Activated CD4-positive, alpha-beta memory T cell treated with anti-CD3 and anti-CD28 coated beads for 36 hours (primary cell): ENCODE results near the gene CISH. TPM values are rescaled to one million over a fixed set of nuclear protein-coding genes. Genes with fewer than 3 reads are reported as not detected.

Experiments used
- CTCF ChIA-PET: fragments of 350-600 bp; sonication (Branson Sonifier 250); formaldehyde crosslinking; loops from one replicate; lab custom pipeline; 2021; ENCODE audit warnings: antibody characterized with exemption, inconsistent platforms; lab: Charles Lee
- POLR2A ChIA-PET: fragments of 350-600 bp; sonication (Branson Sonifier 250); formaldehyde crosslinking; loops from one replicate; lab custom pipeline; 2021; ENCODE audit warnings: antibody characterized with exemption; lab: Charles Lee
- DNase-seq: peaks from one replicate; pipeline ENCODE4 v3.0.0-alpha.2; 2020
- H3K27ac Mint-ChIP-seq: one replicate; pipeline ENCODE4 v1.8.0; 2021; ENCODE audit warnings: mixed read lengths
- H3K27me3 Mint-ChIP-seq: one replicate; pipeline ENCODE4 v1.8.0; 2021; ENCODE audit warnings: mixed read lengths
- H3K36me3 Mint-ChIP-seq: one replicate; pipeline ENCODE4 v1.8.0; 2021; ENCODE audit warnings: mixed read lengths
- H3K4me1 Mint-ChIP-seq: one replicate; pipeline ENCODE4 v1.8.0; 2021; ENCODE audit warnings: low read depth, mixed read lengths
- H3K4me3 Mint-ChIP-seq: one replicate; pipeline ENCODE4 v1.8.0; 2021; ENCODE audit warnings: mild to moderate bottlenecking, mixed read lengths
- H3K9me3 Mint-ChIP-seq: one replicate; pipeline ENCODE4 v1.8.0; 2021; ENCODE audit warnings: mixed read lengths
- intact Hi-C: fragments of 100-400 bp; cut with micrococcal nuclease; formaldehyde crosslinking; loops from one replicate; pipeline ENCODE4 v1.15.1; 2023
- total RNA-seq, 2 experiments: library from RNA; stranded (reverse); gene quantifications; one replicate each; pipeline ENCODE4 v1.2.3, GENCODE V29; 2021

The CISH gene
- 100 to 1,000 TPM; 319 TPM for total RNA-seq

- H3K4me1 Mint-ChIP-seq, result peaks cover 39% of the 10 kb centered on the region
- H3K4me3 Mint-ChIP-seq, result peak within 1 kb of the TSS; percentile 98
- intact Hi-C loops, result loop anchor here (1.0 to 5.0 kb wide), 4 partner anchors 10 to 259 kb away; partner anchors contain the start of genes CYB561D2 and NPRL2
- no peaks in the 10 kb centered on the region for H3K9me3 Mint-ChIP-seq
- CTCF ChIA-PET, result interaction anchor here (0.7 to 20.7 kb wide), 10 partner anchors 9 to 778 kb away, joined by 3 to 908 read pairs (median 6); partner anchors contain the start of genes C3orf18 and HEMK1
- H3K27me3 Mint-ChIP-seq, result peaks cover 6% of the 10 kb centered on the region
- POLR2A ChIA-PET, result interaction anchor here (0.6 to 24.8 kb wide), 9 partner anchors 11 to 774 kb away, joined by 3 to 1013 read pairs (median 4); partner anchors contain the start of genes C3orf18, HEMK1 and MANF
- peak; percentile 99 for DNase-seq
- H3K27ac Mint-ChIP-seq, result peak within 1 kb of the TSS; percentile 100
- peaks cover 92% of the 10 kb centered on the region for H3K36me3 Mint-ChIP-seq
Observed at GRCh38 chr3:50611464-50612233, at the start of gene CISH. Gene CISH, minus strand, starts transcription at chr3:50611774. Its CDS starts 124 bp downstream, at chr3:50611650.

DNA sequence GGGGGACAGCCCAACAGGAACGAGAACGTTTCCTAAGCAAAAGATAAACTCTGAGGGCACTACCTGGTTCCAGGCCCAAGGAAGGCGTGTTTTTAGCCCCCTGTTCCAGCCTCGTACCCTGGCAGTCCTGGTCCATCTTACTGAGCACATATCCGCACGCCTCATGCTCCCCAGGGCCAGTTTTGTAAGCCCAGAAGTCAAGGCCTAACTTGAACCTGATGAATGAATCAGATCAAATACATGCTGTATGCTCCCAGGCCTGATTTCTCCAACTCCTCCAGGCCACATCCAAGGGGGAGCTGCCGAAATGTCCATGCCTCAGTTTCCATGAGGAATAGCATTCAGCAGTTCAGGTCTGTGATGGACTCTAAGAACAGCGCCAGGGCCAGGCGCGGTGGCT lies 48.8 kb upstream of the CISH start:
- H3K27ac Mint-ChIP-seq, result no peak overlapping the region
- DNase-seq, result no peak
- POLR2A ChIA-PET, result no interaction called here

DNA sequence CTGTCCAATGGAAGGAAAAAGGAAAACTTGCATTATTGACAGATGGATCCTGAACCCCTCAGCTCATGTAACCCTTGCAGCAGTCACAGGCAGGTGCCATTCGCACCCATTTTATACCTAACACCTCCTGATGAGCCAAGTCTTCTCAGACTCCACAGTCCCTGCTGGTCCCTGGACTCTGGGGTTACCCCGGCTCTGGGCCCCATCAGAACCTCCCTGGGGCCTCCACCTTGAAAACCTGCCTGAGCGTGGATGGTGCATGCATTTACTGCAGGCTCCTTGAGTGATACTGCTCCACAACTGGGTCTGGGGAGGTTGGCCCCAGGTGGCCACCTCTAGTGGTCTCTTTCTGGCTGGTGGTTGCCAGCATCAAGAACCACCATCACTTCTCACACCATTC lies 47.3 kb upstream of the CISH start:
- Mint-ChIP-seq H3K36me3 (no peaks in the 10 kb centered on the region), H3K27me3 (no peaks in the 10 kb centered on the region), H3K27ac (no peak overlapping the region), H3K4me1 (peaks cover 18% of the 10 kb centered on the region), H3K4me3 (no peak overlapping the region), H3K9me3 (no peaks in the 10 kb centered on the region)
- ChIA-PET POLR2A (no interaction called here), CTCF (no interaction called here)
- intact Hi-C loops, result loop anchor here (10.0 kb wide), 1 partner anchor 224 kb away; no protein-coding TSS in a partner anchor
- DNase-seq, result no peak

More for the DNA sequence above, 48.8 kb upstream of the CISH start:
- no peak overlapping the region for H3K4me3 Mint-ChIP-seq
- CTCF ChIA-PET, result no interaction called here
- H3K27me3 Mint-ChIP-seq, result no peaks in the 10 kb centered on the region
- intact Hi-C loops, result no loop called here
- no peaks in the 10 kb centered on the region for H3K9me3 Mint-ChIP-seq
- peaks cover 8% of the 10 kb centered on the region for H3K4me1 Mint-ChIP-seq
- no peaks in the 10 kb centered on the region for H3K36me3 Mint-ChIP-seq

- intact Hi-C loops, result loop anchor here (10.0 kb wide), 1 partner anchor 224 kb away; no protein-coding TSS in a partner anchor
- DNase-seq, result no peak
- no peaks in the 10 kb centered on the region for H3K36me3 Mint-ChIP-seq
- H3K9me3 Mint-ChIP-seq, result no peaks in the 10 kb centered on the region
- ChIA-PET CTCF (interaction anchor here (1.1 to 2.1 kb wide), 2 partner anchors 30 to 42 kb away, joined by 3 to 7 read pairs; no protein-coding TSS in a partner anchor), POLR2A (no interaction called here)
- peaks cover 21% of the 10 kb centered on the region for H3K4me1 Mint-ChIP-seq
- H3K4me3 Mint-ChIP-seq, result no peak overlapping the region
- H3K27me3 Mint-ChIP-seq, result no peaks in the 10 kb centered on the region
- no peak overlapping the region for H3K27ac Mint-ChIP-seq
Observed at GRCh38 chr3:50658416-50658815, 46.8 kb upstream of the CISH start.

- peak; percentile 4 for DNase-seq
Observed at GRCh38 chr3:50657816-50658215, 46.2 kb upstream of the CISH start.

GRCh38 chr3:50657407-50657806 lies 45.8 kb upstream of the CISH start:
- no peak overlapping the region for H3K27ac Mint-ChIP-seq
- POLR2A ChIA-PET, result interaction anchor here (1.3 kb wide), 1 partner anchor 42 kb away, joined by 3 read pairs; no protein-coding TSS in a partner anchor

More at GRCh38 chr3:50657816-50658215, 46.2 kb upstream of the CISH start:
- Mint-ChIP-seq H3K9me3 (no peaks in the 10 kb centered on the region), H3K4me1 (peaks cover 23% of the 10 kb centered on the region), H3K27ac (no peak overlapping the region), H3K4me3 (no peak overlapping the region), H3K27me3 (no peaks in the 10 kb centered on the region), H3K36me3 (no peaks in the 10 kb centered on the region)
- CTCF ChIA-PET, result interaction anchor here (1.1 to 2.1 kb wide), 3 partner anchors 30 to 85 kb away, joined by 3 to 10 read pairs (median 7); no protein-coding TSS in a partner anchor
- POLR2A ChIA-PET, result no interaction called here
- intact Hi-C loops, result loop anchor here (10.0 kb wide), 1 partner anchor 223 kb away; no protein-coding TSS in a partner anchor

DNA sequence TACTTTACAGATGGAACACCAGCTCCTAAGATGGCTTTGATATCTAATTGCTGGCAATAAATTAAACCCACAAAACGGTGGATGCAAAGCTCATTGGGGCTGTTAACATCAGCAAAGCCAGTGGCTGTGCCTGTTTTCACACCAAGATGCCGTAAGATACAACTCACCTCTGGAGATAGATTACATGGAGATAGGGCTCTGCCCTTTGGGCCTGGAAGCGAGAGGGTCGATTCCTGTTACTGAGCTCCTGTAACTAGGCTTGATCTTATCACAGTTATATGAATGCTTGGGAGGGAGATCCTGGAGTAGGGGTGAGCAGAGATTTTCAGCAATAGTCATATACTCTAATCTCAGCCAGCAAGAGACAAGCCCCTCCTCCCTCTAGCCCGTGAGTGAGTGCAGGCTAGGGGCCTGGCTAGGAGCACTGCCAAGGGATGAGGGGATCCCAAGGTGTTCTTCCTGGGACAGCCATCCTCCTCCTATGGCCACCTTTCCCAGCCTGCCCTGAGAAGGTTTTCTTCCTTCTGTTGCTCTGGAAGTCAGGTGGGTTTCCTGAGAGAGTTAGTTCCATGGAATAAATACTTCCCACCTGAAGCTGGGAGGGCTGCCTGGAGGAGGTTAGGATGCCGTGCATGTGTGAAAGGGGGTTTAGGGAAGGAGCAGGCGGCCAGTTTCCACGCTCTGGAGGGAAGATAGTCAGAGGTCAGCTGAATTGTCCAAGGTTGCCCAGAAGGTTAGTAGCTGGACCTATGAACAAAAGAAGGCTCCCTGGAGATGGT lies 45.0 kb upstream of the CISH start:
- CTCF ChIA-PET, result interaction anchor here (1.8 to 2.1 kb wide), 2 partner anchors 41 to 84 kb away, joined by 7 to 10 read pairs; no protein-coding TSS in a partner anchor
- Mint-ChIP-seq H3K9me3 (no peaks in the 10 kb centered on the region), H3K27ac (no peak overlapping the region), H3K4me1 (peaks cover 23% of the 10 kb centered on the region), H3K36me3 (no peaks in the 10 kb centered on the region), H3K27me3 (no peaks in the 10 kb centered on the region), H3K4me3 (no peak overlapping the region)
- POLR2A ChIA-PET, result interaction anchor here (1.3 kb wide), 1 partner anchor 41 kb away, joined by 3 read pairs; no protein-coding TSS in a partner anchor
- intact Hi-C loops, result loop anchor here (10.0 kb wide), 1 partner anchor 222 kb away; no protein-coding TSS in a partner anchor
- peak; percentile 5 for DNase-seq

More at GRCh38 chr3:50657407-50657806, 45.8 kb upstream of the CISH start:
- intact Hi-C loops, result loop anchor here (10.0 kb wide), 1 partner anchor 223 kb away; no protein-coding TSS in a partner anchor
- no peak overlapping the region for H3K4me3 Mint-ChIP-seq
- no peaks in the 10 kb centered on the region for H3K27me3 Mint-ChIP-seq
- no peaks in the 10 kb centered on the region for H3K9me3 Mint-ChIP-seq
- no peak for DNase-seq
- CTCF ChIA-PET, result interaction anchor here (1.1 to 2.1 kb wide), 3 partner anchors 29 to 85 kb away, joined by 3 to 10 read pairs (median 7); no protein-coding TSS in a partner anchor
- H3K4me1 Mint-ChIP-seq, result peaks cover 23% of the 10 kb centered on the region
- H3K36me3 Mint-ChIP-seq, result no peaks in the 10 kb centered on the region

DNA sequence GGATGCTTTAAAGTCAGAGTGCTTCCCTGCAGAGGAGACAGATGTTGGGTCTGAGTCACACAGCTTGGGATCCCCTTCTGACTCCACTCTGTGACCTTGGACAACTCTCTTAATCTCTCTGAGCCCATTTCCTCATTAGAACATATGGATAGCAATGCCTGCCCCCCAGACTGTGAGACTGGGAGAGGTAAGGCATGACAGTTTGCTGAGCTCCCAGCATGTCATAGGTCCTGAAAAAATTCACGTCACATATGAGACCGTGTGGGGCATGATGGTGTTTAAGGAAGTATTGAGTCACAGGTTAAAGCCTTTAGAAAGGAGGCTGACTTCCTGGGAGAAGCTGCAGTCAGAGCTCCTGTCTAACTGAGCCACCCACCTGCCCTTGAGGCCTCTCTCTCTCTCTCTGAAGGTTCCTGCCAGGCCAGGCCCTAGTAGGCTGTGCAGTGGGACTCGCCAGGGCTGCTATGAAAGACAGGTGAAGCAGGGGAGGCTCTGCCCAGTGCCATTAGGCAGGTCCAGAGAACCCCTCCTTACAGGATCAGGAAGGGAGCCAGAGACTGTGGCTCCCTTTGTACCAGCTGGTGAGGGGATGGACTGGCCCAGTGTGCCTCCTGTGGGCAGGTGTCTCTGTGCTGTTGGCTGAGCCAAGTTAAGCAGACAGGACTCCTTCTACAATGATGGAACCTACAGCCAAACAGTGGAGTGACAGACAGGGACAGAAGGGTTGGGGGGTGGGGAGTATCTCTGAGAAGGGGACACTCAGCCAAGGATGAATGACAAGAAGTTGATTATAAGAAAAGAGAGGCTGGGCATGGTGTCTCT lies 43.6 kb upstream of the CISH start:
- Mint-ChIP-seq H3K4me3 (no peak overlapping the region), H3K4me1 (peaks cover 23% of the 10 kb centered on the region), H3K9me3 (no peaks in the 10 kb centered on the region), H3K27ac (peak overlapping the region; percentile 89), H3K36me3 (no peaks in the 10 kb centered on the region), H3K27me3 (no peaks in the 10 kb centered on the region)
- CTCF ChIA-PET, result interaction anchor here (0.9 to 5.3 kb wide), 7 partner anchors 20 to 112 kb away, joined by 3 to 188 read pairs (median 5); partner anchors contain the start of genes DOCK3, HEMK1 and MAPKAPK3
- peak; percentile 63 for DNase-seq
- POLR2A ChIA-PET, result interaction anchor here (1.0 to 1.9 kb wide), 8 partner anchors 13 to 730 kb away, joined by 3 to 12 read pairs (median 4); partner anchors contain the start of genes HEMK1 and MANF
- intact Hi-C loops, result loop anchor here (1.0 to 10.0 kb wide), 2 partner anchors 31 to 220 kb away; no protein-coding TSS in a partner anchor

DNA sequence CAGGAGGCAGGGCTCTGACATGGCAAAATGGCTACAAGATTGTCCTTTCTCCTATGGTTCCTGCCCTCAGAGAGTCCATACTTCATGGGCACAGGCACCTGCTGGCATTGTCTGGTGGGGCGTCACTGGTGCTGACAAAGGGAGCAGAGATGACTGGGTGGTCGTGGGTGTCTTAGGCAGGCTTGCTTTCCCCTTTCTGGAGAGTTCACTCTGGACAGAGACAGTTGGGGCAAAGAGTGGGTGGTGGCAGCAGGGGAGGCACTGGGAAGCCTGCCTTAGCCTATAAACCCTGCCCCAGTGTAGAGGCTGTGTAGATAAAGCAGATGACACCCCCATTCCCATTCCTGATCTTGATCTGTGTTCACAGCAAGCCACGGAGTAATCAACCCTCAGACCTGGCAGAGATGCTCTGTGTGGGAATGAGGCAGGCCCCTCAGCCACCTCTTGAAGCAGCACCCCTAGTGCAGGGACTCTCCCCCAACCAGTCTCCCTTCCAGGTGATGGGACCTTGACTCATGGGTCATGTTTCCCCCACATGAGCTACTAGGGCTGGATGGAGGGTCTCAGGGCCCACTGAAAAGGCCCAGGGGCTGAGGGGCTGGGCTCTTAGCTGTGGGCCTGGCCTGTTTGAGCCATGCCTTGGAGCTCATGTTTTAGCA lies 42.5 kb upstream of the CISH start:
- Mint-ChIP-seq H3K27me3 (no peaks in the 10 kb centered on the region), H3K4me3 (no peak overlapping the region), H3K4me1 (peaks cover 28% of the 10 kb centered on the region), H3K9me3 (no peaks in the 10 kb centered on the region), H3K36me3 (peaks cover 3% of the 10 kb centered on the region), H3K27ac (peak overlapping the region; percentile 89)
- DNase-seq, result no peak
- ChIA-PET POLR2A (interaction anchor here (1.0 to 1.9 kb wide), 12 partner anchors 14 to 731 kb away, joined by 3 to 13 read pairs (median 4); partner anchors contain the start of genes HEMK1, MANF and MAPKAPK3), CTCF (interaction anchor here (1.0 to 5.3 kb wide), 10 partner anchors 9 to 731 kb away, joined by 3 to 188 read pairs (median 4); partner anchors contain the start of genes HEMK1, MANF and MAPKAPK3)
- intact Hi-C loops, result loop anchor here (10.0 kb wide), 1 partner anchor 219 kb away; no protein-coding TSS in a partner anchor

GRCh38 chr3:50652709-50653108 lies 41.1 kb upstream of the CISH start:
- no peaks in the 10 kb centered on the region for H3K9me3 Mint-ChIP-seq
- CTCF ChIA-PET, result interaction anchor here (0.6 to 5.3 kb wide), 24 partner anchors 8 to 733 kb away, joined by 3 to 188 read pairs (median 6); partner anchors contain the start of genes C3orf18, CISH, HEMK1 and MANF
- POLR2A ChIA-PET, result interaction anchor here (1.0 to 1.8 kb wide), 10 partner anchors 25 to 733 kb away, joined by 3 to 13 read pairs (median 4); partner anchors contain the start of genes CISH, HEMK1, MANF and MAPKAPK3
- H3K4me3 Mint-ChIP-seq, result no peak overlapping the region
- H3K27me3 Mint-ChIP-seq, result no peaks in the 10 kb centered on the region
- H3K36me3 Mint-ChIP-seq, result peaks cover 9% of the 10 kb centered on the region
- intact Hi-C loops, result loop anchor here (1.0 to 10.0 kb wide), 3 partner anchors 36 to 218 kb away; no protein-coding TSS in a partner anchor
- H3K4me1 Mint-ChIP-seq, result peaks cover 28% of the 10 kb centered on the region
- H3K27ac Mint-ChIP-seq, result peak overlapping the region; percentile 19
- peak; percentile 77 for DNase-seq
